ENCODE data around the gene OLFML2A. TPM values are rescaled to one million over a fixed set of nuclear protein-coding genes. Genes with fewer than 3 reads are reported as not detected.
A peak's percentile ranks its signal among the peaks of the same experiment; 100 is the strongest.

Gene OLFML2A
- total RNA-seq, 1 donor, result 4.3 TPM

- TF ChIP-seq CTCF (IDR thresholded peaks at IDR 0.05; ENCODE audit: insufficient read depth, low read depth, low read length), result no peak
- H3K4me3 ChIP-seq (ENCODE audit: low read depth, low read length), result no peak overlapping the region
- DNase-seq (ENCODE audit: low read depth), result no peak
Measured at GRCh38 chr9:124760719-124761118, 16.2 kb upstream of the OLFML2A start.

GRCh38 chr9:124761196-124761595 is 15.7 kb upstream of the OLFML2A start:
- no peak for DNase-seq (ENCODE audit: low read depth)
- H3K4me3 ChIP-seq (ENCODE audit: low read depth, low read length), result no peak overlapping the region
- TF ChIP-seq CTCF (IDR thresholded peaks at IDR 0.05; ENCODE audit: insufficient read depth, low read depth, low read length), result no peak

- no peak for DNase-seq (ENCODE audit: low read depth)
- TF ChIP-seq CTCF (IDR thresholded peaks at IDR 0.05; ENCODE audit: insufficient read depth, low read depth, low read length), result no peak
- no peak overlapping the region for H3K4me3 ChIP-seq (ENCODE audit: low read depth, low read length)
Measured at GRCh38 chr9:124761710-124762109, 15.2 kb upstream of the OLFML2A start.

GRCh38 chr9:124762633-124763032 is 14.3 kb upstream of the OLFML2A start:
- no peak for TF ChIP-seq CTCF (IDR thresholded peaks at IDR 0.05; ENCODE audit: insufficient read depth, low read depth, low read length)
- DNase-seq (ENCODE audit: low read depth), result no peak
- H3K4me3 ChIP-seq (ENCODE audit: low read depth, low read length), result no peak overlapping the region

GRCh38 chr9:124764774-124765438 is 12.0 kb upstream of the OLFML2A start:
- no peak overlapping the region for H3K4me3 ChIP-seq (ENCODE audit: low read depth, low read length)
- TF ChIP-seq CTCF (IDR thresholded peaks at IDR 0.05; ENCODE audit: insufficient read depth, low read depth, low read length), result peak; percentile 37
- peak; percentile 37 for DNase-seq (ENCODE audit: low read depth)

- no peak for TF ChIP-seq CTCF (IDR thresholded peaks at IDR 0.05; ENCODE audit: insufficient read depth, low read depth, low read length)
- H3K4me3 ChIP-seq (ENCODE audit: low read depth, low read length), result no peak overlapping the region
- DNase-seq (ENCODE audit: low read depth), result no peak
Measured at GRCh38 chr9:124765439-124765835, 11.5 kb upstream of the OLFML2A start.

- H3K4me3 ChIP-seq (ENCODE audit: low read depth, low read length), result no peak overlapping the region
- no peak for TF ChIP-seq CTCF (IDR thresholded peaks at IDR 0.05; ENCODE audit: insufficient read depth, low read depth, low read length)
- DNase-seq (ENCODE audit: low read depth), result no peak
Measured at GRCh38 chr9:124766326-124766725, 10.6 kb upstream of the OLFML2A start.
